ENCODE measurements around the gene AP3B1.

DNA sequence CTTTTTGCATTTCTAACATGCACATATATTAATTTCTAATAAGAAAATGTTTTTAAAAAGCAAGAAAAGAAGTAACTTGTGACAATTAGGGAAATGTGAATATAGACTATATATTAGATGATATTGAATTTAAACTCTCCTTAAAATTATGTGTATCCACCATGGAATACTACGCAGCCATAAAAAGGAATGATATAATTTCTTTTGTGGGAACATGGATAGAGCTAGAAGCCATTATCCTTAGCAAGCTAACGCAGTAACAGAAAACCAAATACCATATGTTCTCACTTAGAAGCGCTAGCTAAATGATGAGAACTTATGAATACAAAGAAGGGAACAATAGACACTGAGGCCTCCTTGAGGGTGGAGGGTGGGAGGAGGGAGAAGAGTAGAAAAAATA, 23.8 kb upstream of the AP3B1 start:
- TF ChIP-seq, protein P1, sequence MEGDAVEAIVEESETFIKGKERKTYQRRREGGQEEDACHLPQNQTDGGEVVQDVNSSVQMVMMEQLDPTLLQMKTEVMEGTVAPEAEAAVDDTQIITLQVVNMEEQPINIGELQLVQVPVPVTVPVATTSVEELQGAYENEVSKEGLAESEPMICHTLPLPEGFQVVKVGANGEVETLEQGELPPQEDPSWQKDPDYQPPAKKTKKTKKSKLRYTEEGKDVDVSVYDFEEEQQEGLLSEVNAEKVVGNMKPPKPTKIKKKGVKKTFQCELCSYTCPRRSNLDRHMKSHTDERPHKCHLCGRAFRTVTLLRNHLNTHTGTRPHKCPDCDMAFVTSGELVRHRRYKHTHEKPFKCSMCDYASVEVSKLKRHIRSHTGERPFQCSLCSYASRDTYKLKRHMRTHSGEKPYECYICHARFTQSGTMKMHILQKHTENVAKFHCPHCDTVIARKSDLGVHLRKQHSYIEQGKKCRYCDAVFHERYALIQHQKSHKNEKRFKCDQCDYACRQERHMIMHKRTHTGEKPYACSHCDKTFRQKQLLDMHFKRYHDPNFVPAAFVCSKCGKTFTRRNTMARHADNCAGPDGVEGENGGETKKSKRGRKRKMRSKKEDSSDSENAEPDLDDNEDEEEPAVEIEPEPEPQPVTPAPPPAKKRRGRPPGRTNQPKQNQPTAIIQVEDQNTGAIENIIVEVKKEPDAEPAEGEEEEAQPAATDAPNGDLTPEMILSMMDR (IDR thresholded peaks at IDR 0.05; ENCODE audit: insufficient read depth, low read length, poor library complexity, severe bottlenecking), result no peak
- no peak for TF ChIP-seq EZH2phosphoT487 (conservative IDR thresholded peaks at IDR 0.05; ENCODE audit: low read length)

Data from SU-DHL-6 (cell line).